Measurements from ENCODE around the gene MBIP. TPM values are rescaled to one million over a fixed set of nuclear protein-coding genes. Genes with fewer than 3 reads are reported as not detected.

MBIP gene
- total RNA-seq, result 13.5 TPM in 2 replicates

DNA sequence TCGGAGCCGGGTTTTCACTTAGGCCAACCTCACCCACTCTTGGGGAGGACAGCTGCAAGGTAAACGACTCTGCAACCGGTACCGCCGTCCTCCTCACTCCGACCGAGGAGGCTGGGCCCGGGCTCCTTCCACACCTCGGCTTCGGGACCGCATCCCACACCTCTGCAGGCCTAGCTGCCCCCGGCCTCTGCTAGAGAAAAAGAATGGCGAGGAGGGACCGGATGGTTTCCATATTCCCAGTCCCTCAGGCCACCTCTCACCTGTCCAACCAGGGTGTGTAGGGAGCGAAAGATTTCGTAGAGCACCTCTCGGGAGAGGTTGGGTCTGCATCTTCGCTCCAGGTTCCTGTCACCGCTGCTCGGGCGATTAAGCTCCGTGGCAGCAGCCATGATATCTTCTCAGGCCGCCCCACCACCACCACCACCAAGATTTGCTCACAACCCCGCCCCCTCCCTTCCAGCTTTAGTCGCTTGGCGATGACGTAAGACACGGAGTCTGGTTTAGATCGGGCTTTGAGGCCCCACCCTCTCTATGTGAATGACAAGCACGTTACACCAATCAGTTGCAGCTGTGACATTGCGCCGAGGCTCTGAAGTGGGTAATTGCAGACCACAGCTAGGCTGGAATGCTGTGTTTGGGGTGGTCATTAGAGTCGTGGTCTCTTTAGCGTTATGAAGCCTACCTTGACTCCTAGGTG is at the start of gene MBIP:
Gene MBIP (minus strand): TSS at position 438 of the 697 bp plus-strand sequence. CDS start 49 bp downstream, at position 389.

Other genes starting within 250 kb of the MBIP start
- gene PTCSC3, start 143.9 kb downstream of the MBIP start, total RNA-seq, result not detected in 2 replicates
- not detected in 2 replicates for gene NKX2-1, start 199.6 kb upstream of the MBIP start, total RNA-seq